ENCODE measurements around the gene CAMSAP2.
A peak's percentile ranks its signal among the peaks of the same experiment; 100 is the strongest.

The CAMSAP2 gene

GRCh38 chr1:200886594-200886993 is 147.9 kb downstream of the CAMSAP2 start:
- no peak for DNase-seq

GRCh38 chr1:200887036-200887435 is 148.3 kb downstream of the CAMSAP2 start:
- DNase-seq, result no peak

DNA sequence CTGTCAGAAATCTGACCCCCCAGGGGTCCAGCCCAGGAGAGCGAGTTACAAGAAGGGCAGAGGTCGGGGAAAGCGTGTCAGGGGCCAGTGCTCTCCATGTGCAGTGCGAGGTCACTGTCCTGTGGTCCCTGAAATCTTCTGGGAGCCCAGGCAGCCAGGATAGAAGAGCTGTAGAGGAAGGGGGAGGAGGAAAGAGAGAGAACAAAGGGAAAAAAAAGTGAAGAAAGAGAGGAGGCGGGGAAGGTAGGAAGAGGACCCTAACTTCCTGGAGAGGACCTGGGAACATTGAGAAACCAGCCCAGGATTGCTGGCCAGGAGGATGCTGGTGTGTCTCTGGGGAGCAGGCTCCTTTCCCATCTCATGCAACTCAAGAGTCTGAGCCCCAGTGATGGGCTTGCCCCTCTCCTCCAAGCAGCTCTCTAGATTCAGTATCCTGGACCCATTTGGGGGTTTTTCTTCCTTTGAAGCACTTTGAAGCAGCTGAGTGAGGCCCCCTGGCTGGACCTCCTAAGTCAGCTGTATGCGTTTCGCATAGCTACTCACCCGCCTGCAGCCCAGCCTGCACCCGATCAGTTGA is 149.2 kb downstream of the CAMSAP2 start:
- DNase-seq, result no peak

GRCh38 chr1:200888349-200888838 is 149.7 kb downstream of the CAMSAP2 start:
- peak in 1 of 2 experiments; percentile 49 for DNase-seq

GRCh38 chr1:200889571-200889970 is 150.9 kb downstream of the CAMSAP2 start:
- no peak for DNase-seq

DNA sequence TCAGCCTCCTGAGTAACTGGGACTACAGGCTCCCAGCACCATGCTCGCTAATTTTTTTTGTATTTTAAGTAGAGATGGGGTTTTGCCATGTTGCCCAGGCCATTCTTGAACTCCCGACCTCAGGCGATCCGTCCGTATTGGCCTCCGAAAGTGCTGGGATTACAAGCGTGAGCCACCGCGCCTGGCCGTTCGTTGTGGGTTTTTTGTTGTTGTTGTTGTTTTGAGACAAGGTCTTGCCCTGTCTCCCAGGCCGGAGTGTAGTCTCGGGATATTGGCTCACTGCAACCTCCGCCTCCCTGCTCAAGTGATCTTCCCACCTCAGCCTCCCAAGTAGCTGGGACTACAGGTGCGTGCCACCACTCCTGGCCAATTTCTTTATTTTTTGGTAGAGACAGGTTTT is 151.3 kb downstream of the CAMSAP2 start:
- no peak for DNase-seq

DNA sequence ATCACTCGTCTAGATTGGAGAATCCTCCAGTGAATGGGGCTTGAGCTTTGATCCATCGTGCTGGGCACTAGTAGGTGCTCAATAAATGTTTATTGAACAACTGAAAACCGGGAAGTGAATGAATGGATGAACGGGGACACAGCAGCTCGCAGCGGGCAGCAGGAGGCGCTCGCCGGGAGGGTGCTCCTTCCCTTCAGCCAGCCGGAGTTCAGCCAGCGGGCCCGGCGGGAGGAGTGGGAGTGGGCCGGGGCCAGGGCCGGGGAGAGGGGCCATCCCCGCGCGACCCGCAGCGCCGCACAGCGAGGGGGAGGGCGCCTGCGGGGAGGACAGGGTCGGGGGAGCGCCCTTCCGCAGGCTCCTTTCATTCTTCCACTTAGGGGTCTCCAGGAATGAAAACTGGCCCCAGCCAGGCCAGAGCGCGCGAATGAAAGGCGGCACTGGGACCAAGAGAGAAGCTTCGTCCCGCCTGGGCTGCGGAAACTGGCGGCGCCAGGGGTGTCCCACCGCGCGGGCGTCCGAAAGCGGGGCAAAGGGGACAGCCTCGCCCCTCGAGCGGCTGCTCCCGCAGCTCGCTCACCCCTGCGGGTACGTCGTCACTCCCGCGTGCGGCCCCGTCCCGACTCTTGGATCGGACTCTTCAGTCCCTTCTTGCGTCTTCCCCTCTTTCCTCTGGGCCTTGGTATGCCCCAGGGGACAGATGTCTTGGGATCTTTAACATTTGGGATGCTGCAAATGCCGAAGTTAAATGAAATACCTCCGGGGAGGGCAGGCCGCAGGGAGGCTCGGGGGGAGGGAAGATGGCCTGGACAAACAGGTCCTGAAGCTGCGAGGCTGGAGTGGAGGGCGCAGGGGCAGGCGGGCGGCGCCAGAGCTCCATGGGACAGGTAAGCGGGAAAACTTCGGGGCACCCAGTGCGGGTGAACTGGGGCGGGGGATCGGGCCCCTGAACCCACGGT is 152.4 kb downstream of the CAMSAP2 start:
- DNase-seq, result no peak

DNA sequence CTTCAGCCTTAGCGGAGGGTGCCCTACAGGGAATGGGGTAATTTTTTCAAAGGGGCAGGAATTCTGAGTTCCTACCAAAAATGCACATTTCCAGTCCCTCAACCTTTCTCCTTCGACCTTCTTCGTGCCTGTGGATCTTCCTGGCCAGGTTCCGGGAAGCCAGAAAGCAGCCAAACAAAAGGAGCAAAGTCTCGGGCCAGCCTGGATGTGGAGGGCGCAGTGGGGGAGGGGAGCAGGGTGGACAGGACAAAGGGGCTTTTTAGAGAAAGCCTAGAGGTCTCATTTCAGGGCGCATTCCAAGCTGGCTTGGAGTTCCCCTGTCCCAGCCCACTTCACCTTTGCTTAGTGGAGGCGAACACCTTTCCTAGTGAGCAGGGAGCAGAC is 153.1 kb downstream of the CAMSAP2 start:
- no peak for DNase-seq

GRCh38 chr1:200892546-200892945 is 153.9 kb downstream of the CAMSAP2 start:
- no peak for DNase-seq

DNA sequence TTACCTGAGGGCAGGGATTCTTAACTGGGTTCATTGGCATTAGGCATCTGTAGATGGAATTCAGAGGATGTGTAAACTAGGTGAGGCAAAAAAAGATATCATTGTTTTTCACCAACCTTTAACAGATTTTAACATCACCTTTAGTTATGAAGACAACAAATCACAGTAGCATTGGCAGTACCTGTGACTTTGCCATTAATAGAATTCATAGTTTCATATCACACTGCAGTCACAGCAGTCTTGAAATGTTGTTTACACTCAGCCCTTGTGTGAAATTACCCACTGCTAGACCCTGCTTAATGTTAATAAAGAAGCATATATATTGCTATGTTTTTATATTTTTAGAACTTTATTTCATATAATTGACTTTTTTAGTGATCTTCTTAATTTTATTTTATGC is 154.3 kb downstream of the CAMSAP2 start:
- no peak for DNase-seq

GRCh38 chr1:200893411-200893901 is 154.8 kb downstream of the CAMSAP2 start:
- DNase-seq, result no peak

DNA sequence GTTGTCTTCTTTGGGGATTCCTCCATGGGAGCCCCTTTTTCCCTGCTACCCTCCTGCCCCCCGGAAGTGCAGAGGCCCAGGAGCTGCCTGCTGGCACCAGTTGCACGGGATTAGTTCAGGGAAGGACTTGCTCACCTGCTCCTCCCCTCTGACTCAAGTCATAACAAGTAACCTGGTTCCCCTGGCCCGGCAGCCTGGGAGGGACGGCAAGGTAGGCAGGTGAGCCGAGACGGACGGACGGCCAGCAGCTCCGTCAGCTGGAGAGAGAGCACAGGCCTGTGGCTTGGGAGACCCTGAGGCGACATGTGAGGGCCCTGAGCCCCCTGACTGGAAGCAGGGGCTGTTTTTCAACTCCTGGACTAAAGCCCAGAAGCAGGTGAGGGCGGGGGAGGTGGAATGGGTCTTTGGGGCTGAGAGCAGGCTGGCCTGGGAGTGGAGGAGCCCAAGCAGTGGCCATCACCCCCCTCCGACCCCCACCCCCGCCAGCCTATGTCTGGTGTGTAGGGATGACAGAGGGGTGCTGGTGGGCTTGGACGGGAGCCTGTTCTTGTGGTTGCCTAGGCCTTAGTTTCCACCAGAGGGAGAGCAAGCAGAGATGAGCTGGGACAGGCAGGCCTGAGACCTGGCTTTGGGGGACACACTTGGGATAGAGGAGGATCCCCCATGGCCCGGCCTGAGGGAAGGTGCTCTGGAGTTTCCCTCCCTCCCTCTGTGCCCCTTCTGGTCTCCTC is 156.2 kb downstream of the CAMSAP2 start, which contains the start of gene INAVA:
Gene INAVA, plus strand, starts transcription at position 189 of the 731 bp plus-strand sequence. CDS start 3,501 bp downstream, outside the sequence.
- no peak for DNase-seq

DNA sequence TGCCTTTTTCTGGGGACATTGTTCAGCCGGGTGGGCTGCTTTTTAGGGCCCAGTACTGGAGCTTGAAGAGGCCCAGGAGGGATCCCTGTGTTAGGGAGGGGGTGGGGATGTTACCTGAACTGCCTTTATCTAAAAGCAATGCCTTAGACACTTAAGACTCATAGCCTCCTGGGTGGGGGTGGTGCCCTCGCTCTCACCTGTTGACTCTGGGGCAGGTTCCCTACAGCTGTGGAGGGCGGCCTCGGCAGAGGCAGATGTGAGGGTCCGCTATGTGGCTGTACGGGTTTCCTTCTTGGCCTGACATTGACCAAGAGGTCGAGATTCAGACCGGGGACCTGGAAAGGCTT is 156.7 kb downstream of the CAMSAP2 start:
- DNase-seq, result no peak

GRCh38 chr1:200895801-200896530 is 157.3 kb downstream of the CAMSAP2 start:
- DNase-seq, result no peak

GRCh38 chr1:200896531-200897196 is 158.0 kb downstream of the CAMSAP2 start:
- DNase-seq, result no peak

- no peak for DNase-seq
Observed at GRCh38 chr1:200897259-200897658, 158.6 kb downstream of the CAMSAP2 start.

- DNase-seq, result no peak
Observed at GRCh38 chr1:200899015-200899386, 160.3 kb downstream of the CAMSAP2 start.

- no peak for DNase-seq
Observed at GRCh38 chr1:200899451-200899915, 160.8 kb downstream of the CAMSAP2 start.

- DNase-seq, result no peak
Observed at GRCh38 chr1:200899954-200900867, 161.5 kb downstream of the CAMSAP2 start.

- no peak for DNase-seq
Observed at GRCh38 chr1:200900877-200901276, 162.2 kb downstream of the CAMSAP2 start.

GRCh38 chr1:200901350-200901749 is 162.7 kb downstream of the CAMSAP2 start:
- DNase-seq, result no peak

Measured in stimulated activated CD4-positive, alpha-beta T cell treated with anti-CD3 and anti-CD28 coated beads, Interleukin-4, amount 100 ng/mL, for 4 hours (primary cell).